T-helper 1 cell treated with Interleukin-12 subunit alpha and Interleukin-12 subunit beta and Interleukin-4 antibody, amounts not matched to agents 30 ng/mL and 1 ng/mL, for 36 hours (primary cell): ENCODE measurements around the gene GPR132. TPM values are rescaled to one million over a fixed set of nuclear protein-coding genes. Genes with fewer than 3 reads are reported as not detected.

ENCODE experiments used
- intact Hi-C: fragments of 100-400 bp; cut with micrococcal nuclease; formaldehyde crosslinking; loops from one replicate; pipeline ENCODE4 v1.15.1; 2024
- total RNA-seq: library from RNA; stranded (reverse); gene quantifications from 2 replicates; pipeline ENCODE4 v1.2.3, GENCODE V29; 2022

Gene GPR132
- total RNA-seq, 1 donor from 2014 or later = 48.6 TPM

- intact Hi-C loops = no loop called here
Measured at GRCh38 chr14:105023144-105023543, 42.1 kb downstream of the GPR132 start.

GRCh38 chr14:105022276-105022670, 43.0 kb downstream of the GPR132 start:
- intact Hi-C loops = no loop called here

- intact Hi-C loops = loop anchor here (1.0 to 2.0 kb wide), 8 partner anchors 24 to 470 kb away; partner anchors contain the start of genes BRF1, CLBA1, GPR132 and TEDC1
Measured at GRCh38 chr14:105021656-105022275, 43.5 kb downstream of the GPR132 start.

GRCh38 chr14:105020815-105021655, 44.2 kb downstream of the GPR132 start, which contains the start of gene CDCA4:
CDCA4 (minus strand) TSS chr14:105021083; CDS start chr14:105011929, 9,154 bp downstream.
- intact Hi-C loops = loop anchor here (1.0 to 2.0 kb wide), 8 partner anchors 24 to 470 kb away; partner anchors contain the start of genes BRF1, CLBA1, GPR132 and TEDC1

GRCh38 chr14:105019861-105020814, 45.1 kb downstream of the GPR132 start:
- intact Hi-C loops = loop anchor here (2.0 kb wide), 2 partner anchors 43 to 67 kb away; no protein-coding TSS in a partner anchor

DNA sequence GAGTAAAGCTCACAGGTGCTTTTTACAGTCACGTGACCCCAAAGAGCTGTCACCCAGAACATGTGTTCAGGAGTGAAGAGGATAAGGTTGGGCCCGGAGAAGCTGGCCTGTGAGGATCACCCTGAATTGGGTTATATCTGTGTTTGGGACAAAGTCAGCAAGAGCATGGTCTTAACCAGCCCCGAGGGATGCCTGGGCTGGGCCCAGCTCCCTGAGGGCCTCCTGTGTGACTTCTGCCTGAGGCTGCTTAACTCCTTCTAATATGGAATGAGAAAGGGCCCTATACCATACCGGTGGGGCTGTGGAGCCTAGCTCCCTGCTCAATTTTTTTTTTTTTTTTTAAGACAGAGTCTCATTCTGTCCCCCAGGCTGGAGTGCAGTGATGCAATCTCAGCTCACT, 46.8 kb downstream of the GPR132 start:
- intact Hi-C loops = no loop called here

GRCh38 chr14:105015905-105016304, 49.3 kb downstream of the GPR132 start:
- intact Hi-C loops = no loop called here

DNA sequence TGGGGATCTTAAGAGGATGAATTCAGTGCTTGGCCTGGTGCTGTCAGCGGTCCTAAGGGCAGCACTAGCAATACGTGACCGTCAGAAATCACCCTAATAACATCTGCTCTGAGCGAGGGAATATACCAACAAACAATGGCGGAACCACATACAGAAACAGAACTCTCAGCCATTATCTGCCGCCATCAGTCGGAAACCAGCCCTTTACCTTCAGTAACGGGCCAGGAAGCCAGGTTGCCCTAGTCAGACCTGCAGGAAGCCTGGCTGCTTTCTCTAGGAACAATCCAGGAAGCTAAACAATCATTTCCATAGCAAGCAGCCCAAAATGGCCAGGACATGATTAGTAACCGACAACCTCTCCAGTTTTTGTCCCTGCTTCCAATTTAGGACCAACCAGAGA, 50.0 kb downstream of the GPR132 start:
- intact Hi-C loops = no loop called here

DNA sequence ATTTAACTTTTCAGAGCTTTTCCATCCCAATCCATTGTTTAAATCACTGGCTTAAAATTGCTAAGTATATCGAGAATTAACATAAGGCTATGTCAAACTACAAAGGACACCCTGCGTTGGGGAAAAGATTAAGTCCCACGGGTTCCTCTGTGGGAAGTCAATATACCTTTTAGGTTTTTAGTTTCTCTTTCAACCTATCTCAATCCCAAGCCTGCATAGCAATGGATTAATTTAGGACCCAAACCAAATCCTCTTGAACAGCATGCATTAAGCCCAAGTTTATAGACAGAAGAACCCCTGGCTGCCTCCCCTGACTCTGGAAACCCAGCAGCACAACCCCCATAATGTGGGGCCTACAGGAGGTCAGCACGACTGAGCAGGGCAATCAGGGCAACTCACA, 50.6 kb downstream of the GPR132 start:
- intact Hi-C loops = no loop called here

DNA sequence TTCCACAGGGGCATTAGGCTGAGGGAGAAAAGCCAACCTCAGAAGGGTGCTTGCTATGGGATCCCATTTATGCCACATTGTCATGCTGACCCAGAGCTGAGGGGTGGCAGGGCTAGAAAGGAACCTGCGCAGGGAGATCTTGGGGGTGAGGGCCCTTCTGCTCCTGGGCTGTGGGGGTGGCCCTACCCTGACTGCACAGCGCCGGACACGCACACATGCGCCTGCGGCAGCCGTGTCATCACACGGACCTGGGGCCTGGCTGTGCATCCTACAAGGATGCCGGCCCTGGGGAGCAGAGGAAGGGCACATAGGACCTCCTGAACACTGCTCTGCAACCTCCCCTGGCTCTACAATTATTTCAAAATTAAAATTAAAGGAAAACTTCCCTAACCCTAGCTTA, 51.2 kb downstream of the GPR132 start:
- intact Hi-C loops = no loop called here

DNA sequence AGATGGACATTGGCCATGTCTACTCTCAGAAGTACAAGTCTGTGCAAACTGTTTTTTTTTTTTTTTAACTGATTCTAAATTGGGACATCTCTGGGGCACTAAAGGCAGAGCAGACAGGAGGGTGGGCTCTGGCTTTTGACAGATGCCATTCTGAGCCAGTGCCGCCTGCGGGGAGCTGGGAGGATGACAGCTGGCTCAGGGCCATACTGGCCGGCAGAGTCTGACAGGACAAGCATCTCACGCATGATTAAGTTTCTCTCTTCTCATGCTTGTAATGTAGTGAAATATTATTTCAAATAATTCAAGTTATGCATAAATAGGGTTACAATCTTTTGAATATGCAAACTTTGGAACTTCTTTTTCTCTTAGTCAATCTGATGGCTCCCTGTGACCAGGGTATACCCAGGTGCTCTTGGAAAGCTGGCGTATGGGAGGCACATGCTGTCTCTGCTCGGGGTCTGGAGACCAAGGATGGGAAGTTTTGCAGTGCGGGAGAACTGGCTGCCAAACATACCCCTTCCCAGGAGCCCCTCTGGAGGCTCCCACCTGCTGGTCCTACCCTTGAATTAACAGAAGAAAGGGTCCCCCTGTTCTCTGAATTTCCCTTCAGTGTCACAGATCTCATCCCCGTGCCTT, 52.0 kb downstream of the GPR132 start:
- intact Hi-C loops = no loop called here

DNA sequence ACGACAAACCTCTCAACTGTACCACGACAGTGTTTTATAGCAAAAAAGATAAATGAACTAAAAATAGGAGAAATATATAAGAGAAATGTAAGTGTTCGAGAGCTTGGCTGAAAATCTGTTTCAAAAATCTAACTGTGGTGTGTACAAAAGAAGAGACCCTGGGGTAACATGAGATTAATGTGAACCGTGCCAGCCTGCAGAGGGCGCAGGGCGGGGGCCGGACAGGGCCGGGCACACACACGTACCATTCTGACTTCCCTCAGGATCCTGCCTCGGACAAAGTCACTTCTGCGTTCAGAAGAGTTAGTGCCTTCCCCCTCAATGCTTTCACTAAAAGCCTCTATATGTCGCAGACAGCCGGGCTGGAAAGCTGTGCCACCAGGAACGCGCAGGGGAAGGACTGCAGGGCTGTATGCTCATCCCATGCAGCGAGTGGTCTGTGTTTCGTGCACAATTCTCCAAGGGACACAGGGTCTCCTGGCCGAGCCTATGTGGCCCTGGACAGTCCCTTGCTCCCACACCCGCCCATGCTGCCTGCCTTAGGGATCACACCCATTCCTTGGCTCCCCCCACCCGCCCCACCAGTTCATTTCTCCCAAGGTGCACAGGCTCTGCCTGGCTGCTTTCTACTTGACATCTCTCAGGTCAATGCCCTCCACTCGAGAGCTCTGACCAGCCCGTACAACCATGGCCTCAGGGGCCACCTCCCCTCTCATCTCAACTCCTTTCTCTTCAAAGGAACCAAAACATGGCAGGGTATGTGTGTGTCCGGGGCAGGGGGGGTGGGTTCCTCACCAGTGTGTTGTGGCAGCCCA, 52.9 kb downstream of the GPR132 start:
- intact Hi-C loops = no loop called here

- intact Hi-C loops = no loop called here
Measured at GRCh38 chr14:105011312-105011990, 53.8 kb downstream of the GPR132 start.

- intact Hi-C loops = no loop called here
Measured at GRCh38 chr14:105010891-105011291, 54.3 kb downstream of the GPR132 start.

GRCh38 chr14:105010106-105010505, 55.1 kb downstream of the GPR132 start:
- intact Hi-C loops = no loop called here

- intact Hi-C loops = no loop called here
Measured at GRCh38 chr14:105007593-105008264, 57.5 kb downstream of the GPR132 start.

DNA sequence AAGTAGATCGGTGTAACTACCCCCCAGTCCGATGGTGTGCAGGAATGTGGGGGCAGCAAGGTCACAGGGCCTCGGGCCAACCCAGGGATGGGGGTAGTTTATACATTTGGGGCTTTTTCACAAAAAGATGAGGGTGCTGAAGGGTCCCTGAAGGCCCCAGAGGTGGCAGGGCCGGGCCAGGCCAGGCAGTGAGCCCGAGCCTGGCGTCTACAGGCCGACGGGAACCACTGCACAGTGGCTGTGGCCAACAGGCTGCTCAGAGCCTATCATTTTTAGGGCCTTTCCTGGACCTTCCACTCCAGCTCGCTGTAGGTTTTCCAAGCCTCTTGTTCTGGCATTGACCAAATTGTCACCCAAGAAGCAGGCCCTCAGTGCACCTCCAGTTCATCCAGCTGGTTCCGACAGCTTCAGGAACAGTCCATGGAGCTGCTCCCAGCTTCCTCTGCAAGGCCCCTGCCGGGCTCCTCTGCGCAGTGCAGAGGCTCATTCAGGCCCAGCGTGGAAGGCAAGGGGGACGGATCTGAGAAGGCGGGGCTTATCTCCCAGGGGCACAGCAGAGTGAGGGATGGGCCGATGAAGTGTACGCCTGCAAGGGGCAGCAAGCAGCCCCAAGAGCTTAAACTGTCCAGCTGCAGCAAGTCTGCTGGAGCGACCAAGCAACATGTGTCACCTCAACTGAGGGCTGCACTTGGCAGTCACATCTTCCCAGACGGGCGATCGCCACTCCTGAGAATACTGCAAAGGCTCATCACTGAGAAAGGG, 58.2 kb downstream of the GPR132 start:
- intact Hi-C loops = no loop called here
